Endothelial cell of umbilical vein (primary cell): Measurements from ENCODE around the gene AFF1.
"Not testable (repeated sequence)": the region's sequence is repeated elsewhere in the genome, so short reads cannot be mapped to it uniquely, and the experiment has no call there.

Experiments
- EZH2 ChIP-seq: IDR thresholded peaks from 2 replicates; pipeline ENCODE4 v1.6.1; 2012; ENCODE audit warnings: borderline replicate concordance, low read depth, mild to moderate bottlenecking, moderate library complexity, low read length, inconsistent platforms; ENCODE audit not compliant: severe bottlenecking
- GATA2 ChIP-seq: IDR thresholded peaks from 2 replicates; pipeline ENCODE4 v1.7.0; 2011; ENCODE audit warnings: low read depth, mild to moderate bottlenecking, moderate library complexity, mixed read lengths, low read length; ENCODE audit not compliant: insufficient read length, insufficient read depth
- MAX ChIP-seq: IDR thresholded peaks from 2 replicates; pipeline ENCODE4 v1.6.1; 2011; ENCODE audit not compliant: insufficient read depth, insufficient read length
- POLR2A ChIP-seq: IDR thresholded peaks from 2 replicates; pipeline ENCODE4 v1.6.1; 2012; ENCODE audit warnings: low read depth, mild to moderate bottlenecking, control low read depth, low read length
- POLR2AphosphoS5 ChIP-seq: IDR thresholded peaks from 2 replicates; pipeline ENCODE4 v1.6.1; 2012; ENCODE audit warnings: low read depth, mild to moderate bottlenecking, control low read depth, low read length, moderate library complexity; ENCODE audit not compliant: insufficient read depth
- TF ChIP-seq, protein P1 (sequence below), 2 donors: IDR thresholded peaks; 1 replicate in 1 of 2; 2 replicates in 1 of 2; pipeline ENCODE4 v1.5.1; 2011; ENCODE audit warnings: low read length in 2 of 2, mild to moderate bottlenecking in 2 of 2, moderate library complexity in 2 of 2, control low read depth in 1 of 2, inconsistent platforms in 1 of 2, low read depth in 1 of 2; ENCODE audit not compliant: insufficient read depth in 1 of 2; ENCODE audit errors: extremely low read depth in 1 of 2

- TF ChIP-seq, protein P1, sequence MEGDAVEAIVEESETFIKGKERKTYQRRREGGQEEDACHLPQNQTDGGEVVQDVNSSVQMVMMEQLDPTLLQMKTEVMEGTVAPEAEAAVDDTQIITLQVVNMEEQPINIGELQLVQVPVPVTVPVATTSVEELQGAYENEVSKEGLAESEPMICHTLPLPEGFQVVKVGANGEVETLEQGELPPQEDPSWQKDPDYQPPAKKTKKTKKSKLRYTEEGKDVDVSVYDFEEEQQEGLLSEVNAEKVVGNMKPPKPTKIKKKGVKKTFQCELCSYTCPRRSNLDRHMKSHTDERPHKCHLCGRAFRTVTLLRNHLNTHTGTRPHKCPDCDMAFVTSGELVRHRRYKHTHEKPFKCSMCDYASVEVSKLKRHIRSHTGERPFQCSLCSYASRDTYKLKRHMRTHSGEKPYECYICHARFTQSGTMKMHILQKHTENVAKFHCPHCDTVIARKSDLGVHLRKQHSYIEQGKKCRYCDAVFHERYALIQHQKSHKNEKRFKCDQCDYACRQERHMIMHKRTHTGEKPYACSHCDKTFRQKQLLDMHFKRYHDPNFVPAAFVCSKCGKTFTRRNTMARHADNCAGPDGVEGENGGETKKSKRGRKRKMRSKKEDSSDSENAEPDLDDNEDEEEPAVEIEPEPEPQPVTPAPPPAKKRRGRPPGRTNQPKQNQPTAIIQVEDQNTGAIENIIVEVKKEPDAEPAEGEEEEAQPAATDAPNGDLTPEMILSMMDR (IDR thresholded peaks at IDR 0.05; ENCODE audit: extremely low read depth in 1 of 2, insufficient read depth in 1 of 2, low read depth in 1 of 2, low read length in 2 of 2), result not testable (repeated sequence)
- TF ChIP-seq POLR2A, EZH2, POLR2AphosphoS5, MAX, GATA2: not testable (repeated sequence)
Observed at GRCh38 chr4:87037171-87037570, 102.4 kb downstream of the AFF1 start.
